HEK293T (cell line): ENCODE data around the gene BFSP1.

Experiments
- BHLHE40 ChIP-seq: fragments of 450-650 bp; IDR thresholded peaks from 2 replicates; pipeline ENCODE4 v1.6.1; 2016; ENCODE audit warnings: mild to moderate bottlenecking, moderate library complexity, borderline replicate concordance
- CTBP1 ChIP-seq: fragments of 450-650 bp; IDR thresholded peaks from 2 replicates; pipeline ENCODE4 v1.6.1; 2016; ENCODE audit warnings: borderline replicate concordance
- ELF4 ChIP-seq: fragments of 450-650 bp; IDR thresholded peaks from 2 replicates; pipeline ENCODE4 v1.6.1; 2017; ENCODE audit warnings: antibody characterized with exemption
- FOXA1 ChIP-seq: fragments of 450-650 bp; IDR thresholded peaks from 2 replicates; pipeline ENCODE4 v1.6.1; 2016; ENCODE audit warnings: mild to moderate bottlenecking
- FOXK2 ChIP-seq: fragments of 450-650 bp; IDR thresholded peaks from 2 replicates; pipeline ENCODE4 v1.6.1; 2016; ENCODE audit warnings: mild to moderate bottlenecking
- FOXM1 ChIP-seq: fragments of 450-650 bp; IDR thresholded peaks from 2 replicates; pipeline ENCODE4 v1.6.1; 2017; ENCODE audit warnings: mild to moderate bottlenecking, borderline replicate concordance
- HDGF ChIP-seq: fragments of 450-650 bp; IDR thresholded peaks from 2 replicates; pipeline ENCODE4 v1.6.1; 2017; ENCODE audit warnings: antibody characterized with exemption, borderline replicate concordance
- L3MBTL2 ChIP-seq: fragments of 450-650 bp; conservative IDR thresholded peaks from 2 replicates; pipeline ENCODE4 v1.6.1; 2016; ENCODE audit warnings: mild to moderate bottlenecking
- LEF1 ChIP-seq: fragments of 450-650 bp; IDR thresholded peaks from 2 replicates; pipeline ENCODE4 v1.6.1; 2017; ENCODE audit warnings: mild to moderate bottlenecking, borderline replicate concordance
- PKNOX1 ChIP-seq: fragments of 450-650 bp; IDR thresholded peaks from 2 replicates; pipeline ENCODE4 v1.6.1; 2016
- SP1 ChIP-seq: fragments of 450-650 bp; IDR thresholded peaks from 2 replicates; pipeline ENCODE4 v1.6.1; 2017
- SUZ12 ChIP-seq: fragments of 450-650 bp; IDR thresholded peaks from 2 replicates; pipeline ENCODE4 v1.6.1; 2016; ENCODE audit warnings: mild to moderate bottlenecking
- TARDBP ChIP-seq: fragments of 450-650 bp; IDR thresholded peaks from 2 replicates; pipeline ENCODE4 v1.6.1; 2016
- ZNF384 ChIP-seq: fragments of 450-650 bp; IDR thresholded peaks from 2 replicates; pipeline ENCODE4 v1.6.1; 2016

GRCh38 chr20:17531665-17532025, 466 bp upstream of the BFSP1 start:
- TF ChIP-seq ZNF384: no peak
- TF ChIP-seq FOXK2: no peak
- TF ChIP-seq HDGF: no peak
- no peak for TF ChIP-seq FOXM1
- TF ChIP-seq BHLHE40: no peak
- TF ChIP-seq SP1: no peak
- no peak for TF ChIP-seq SUZ12
- TF ChIP-seq PKNOX1: no peak
- no peak for TF ChIP-seq TARDBP
- TF ChIP-seq ELF4: no peak
- no peak for TF ChIP-seq LEF1
- no peak for TF ChIP-seq L3MBTL2
- TF ChIP-seq CTBP1: no peak
- TF ChIP-seq FOXA1: no peak
